ELR (cell line): ENCODE data around the gene UNC13C.

ENCODE experiments used
- DNase-seq: peaks from one replicate; pipeline ENCODE4 v3.0.0-alpha.2; 2015; ENCODE audit warnings: low read depth

The UNC13C gene

GRCh38 chr15:54567408-54568035 is 589.3 kb downstream of the UNC13C start:
- DNase-seq: no peak

GRCh38 chr15:54568381-54568780 is 590.1 kb downstream of the UNC13C start:
- no peak for DNase-seq

GRCh38 chr15:54571576-54571975 is 593.3 kb downstream of the UNC13C start:
- DNase-seq: no peak

GRCh38 chr15:54575586-54575985 is 597.3 kb downstream of the UNC13C start:
- DNase-seq: no peak

GRCh38 chr15:54576298-54576935 is 598.2 kb downstream of the UNC13C start:
- DNase-seq: no peak

GRCh38 chr15:54577476-54578250 is 599.4 kb downstream of the UNC13C start:
- no peak for DNase-seq

GRCh38 chr15:54579855-54580254 is 601.6 kb downstream of the UNC13C start:
- DNase-seq: no peak

GRCh38 chr15:54580643-54581042 is 602.4 kb downstream of the UNC13C start:
- no peak for DNase-seq

GRCh38 chr15:54582863-54583643 is 604.8 kb downstream of the UNC13C start:
- no peak for DNase-seq

- DNase-seq: no peak
Measured at GRCh38 chr15:54585063-54585462, 606.8 kb downstream of the UNC13C start.

GRCh38 chr15:54594115-54594514 is 615.9 kb downstream of the UNC13C start:
- DNase-seq: no peak

GRCh38 chr15:54599386-54599785 is 621.1 kb downstream of the UNC13C start:
- DNase-seq: no peak

GRCh38 chr15:54605043-54605442 is 626.8 kb downstream of the UNC13C start:
- DNase-seq: no peak

- no peak for DNase-seq
Measured at GRCh38 chr15:54605556-54605955, 627.3 kb downstream of the UNC13C start.

GRCh38 chr15:54608876-54609835 is 630.9 kb downstream of the UNC13C start:
- DNase-seq: no peak

- DNase-seq: no peak
Measured at GRCh38 chr15:54618120-54618519, 639.9 kb downstream of the UNC13C start.

GRCh38 chr15:54619180-54619579 is 640.9 kb downstream of the UNC13C start:
- DNase-seq: no peak

GRCh38 chr15:54620916-54621315 is 642.7 kb downstream of the UNC13C start:
- no peak for DNase-seq

- DNase-seq: no peak
Measured at GRCh38 chr15:54636147-54636546, 657.9 kb downstream of the UNC13C start.

- DNase-seq: no peak
Measured at GRCh38 chr15:54638666-54639065, 660.4 kb downstream of the UNC13C start.

- no peak for DNase-seq
Measured at GRCh38 chr15:54640873-54641272, 662.6 kb downstream of the UNC13C start.
